Stimulated activated CD8-positive, alpha-beta memory T cell treated with anti-CD3 and anti-CD28 coated beads, Interleukin-4, amount 100 ng/mL, for 1 hour (primary cell): Measurements from ENCODE around the gene SLC28A1.
A peak's percentile ranks its signal among the peaks of the same experiment; 100 is the strongest.
"Not testable (repeated sequence)": the region's sequence is repeated elsewhere in the genome, so short reads cannot be mapped to it uniquely, and the experiment has no call there.

ENCODE experiments used
- DNase-seq, 2 donors: peaks; one replicate each; pipeline ENCODE4 v3.0.0-alpha.2; 2020; ENCODE audit warnings: low read depth in 2 of 2, low spot score in 1 of 2

SLC28A1 gene

GRCh38 chr15:84862214-84862975, 22.1 kb upstream of the SLC28A1 start:
- no peak for DNase-seq

GRCh38 chr15:84863565-84864443, 20.7 kb upstream of the SLC28A1 start:
- no peak for DNase-seq

GRCh38 chr15:84864444-84864795, 20.0 kb upstream of the SLC28A1 start:
- DNase-seq = no peak

GRCh38 chr15:84865074-84865569, 19.3 kb upstream of the SLC28A1 start:
- DNase-seq = no peak

- no peak for DNase-seq
These were observed 16.2 kb upstream of the SLC28A1 start for GRCh38 chr15:84868037-84868880.

- no peak for DNase-seq
These were observed 15.0 kb upstream of the SLC28A1 start for GRCh38 chr15:84869510-84869909.

GRCh38 chr15:84871428-84871985, 13.0 kb upstream of the SLC28A1 start:
- no peak for DNase-seq

GRCh38 chr15:84872009-84872910, 12.2 kb upstream of the SLC28A1 start:
- no peak for DNase-seq

- no peak for DNase-seq
These were observed 10.5 kb upstream of the SLC28A1 start for GRCh38 chr15:84873997-84874396.

- no peak for DNase-seq
These were observed 9.3 kb upstream of the SLC28A1 start for GRCh38 chr15:84874981-84875699.

- DNase-seq = no peak
These were observed 8.2 kb upstream of the SLC28A1 start for GRCh38 chr15:84876269-84876668.

GRCh38 chr15:84877701-84878100, 6.8 kb upstream of the SLC28A1 start:
- not testable (repeated sequence) for DNase-seq

GRCh38 chr15:84878504-84878903, 6.0 kb upstream of the SLC28A1 start:
- peak; percentile 15 to 29 for DNase-seq

- no peak for DNase-seq
These were observed 5.2 kb upstream of the SLC28A1 start for GRCh38 chr15:84879088-84879780.

GRCh38 chr15:84880007-84880406, 4.5 kb upstream of the SLC28A1 start:
- DNase-seq = no peak

- no peak for DNase-seq
These were observed 3.5 kb upstream of the SLC28A1 start for GRCh38 chr15:84880822-84881519.

- no peak for DNase-seq
These were observed 3.0 kb upstream of the SLC28A1 start for GRCh38 chr15:84881520-84881830.

- no peak for DNase-seq
These were observed 996 bp upstream of the SLC28A1 start for GRCh38 chr15:84883466-84883865.
